ENCODE data around the gene IL17D. TPM values are rescaled to one million over a fixed set of nuclear protein-coding genes. Genes with fewer than 3 reads are reported as not detected.

IL17D gene
- total RNA-seq, 1 donor from 2014 or later, result 8.6 TPM

DNA sequence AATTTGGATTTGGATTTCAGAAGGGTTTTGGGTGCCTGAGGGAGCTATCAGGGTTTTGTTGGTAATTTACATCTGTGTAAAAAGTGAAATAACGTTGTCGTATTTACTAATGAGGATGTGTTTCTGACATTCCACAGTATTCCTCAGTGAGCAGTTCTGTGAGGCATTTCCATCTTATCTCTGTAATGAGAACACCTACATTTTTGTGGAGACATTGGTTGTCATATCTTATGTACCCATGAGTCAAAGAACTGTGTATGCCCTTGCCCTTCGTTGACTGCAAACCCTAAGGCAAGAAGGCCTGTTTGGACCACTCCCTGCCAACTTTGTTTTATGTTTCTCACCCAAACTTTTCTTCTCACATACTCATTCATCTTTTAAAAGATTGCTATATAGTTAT lies 14.2 kb upstream of the IL17D start:
- TF ChIP-seq, protein P1, sequence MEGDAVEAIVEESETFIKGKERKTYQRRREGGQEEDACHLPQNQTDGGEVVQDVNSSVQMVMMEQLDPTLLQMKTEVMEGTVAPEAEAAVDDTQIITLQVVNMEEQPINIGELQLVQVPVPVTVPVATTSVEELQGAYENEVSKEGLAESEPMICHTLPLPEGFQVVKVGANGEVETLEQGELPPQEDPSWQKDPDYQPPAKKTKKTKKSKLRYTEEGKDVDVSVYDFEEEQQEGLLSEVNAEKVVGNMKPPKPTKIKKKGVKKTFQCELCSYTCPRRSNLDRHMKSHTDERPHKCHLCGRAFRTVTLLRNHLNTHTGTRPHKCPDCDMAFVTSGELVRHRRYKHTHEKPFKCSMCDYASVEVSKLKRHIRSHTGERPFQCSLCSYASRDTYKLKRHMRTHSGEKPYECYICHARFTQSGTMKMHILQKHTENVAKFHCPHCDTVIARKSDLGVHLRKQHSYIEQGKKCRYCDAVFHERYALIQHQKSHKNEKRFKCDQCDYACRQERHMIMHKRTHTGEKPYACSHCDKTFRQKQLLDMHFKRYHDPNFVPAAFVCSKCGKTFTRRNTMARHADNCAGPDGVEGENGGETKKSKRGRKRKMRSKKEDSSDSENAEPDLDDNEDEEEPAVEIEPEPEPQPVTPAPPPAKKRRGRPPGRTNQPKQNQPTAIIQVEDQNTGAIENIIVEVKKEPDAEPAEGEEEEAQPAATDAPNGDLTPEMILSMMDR (IDR thresholded peaks at IDR 0.05), result no peak
- DNase-seq (ENCODE audit: extremely low spot score, unreplicated experiment), result no peak
- Mint-ChIP-seq H3K36me3 (ENCODE audit: unreplicated experiment) (peaks cover 8% of the 10 kb centered on the region), H3K4me3 (ENCODE audit: unreplicated experiment) (no peak overlapping the region), H3K27me3 (ENCODE audit: unreplicated experiment) (no peaks in the 10 kb centered on the region), H3K4me1 (ENCODE audit: unreplicated experiment) (peaks cover 9% of the 10 kb centered on the region), H3K27ac (ENCODE audit: unreplicated experiment) (no peak overlapping the region), H3K9me3 (ENCODE audit: unreplicated experiment) (no peaks in the 10 kb centered on the region)

DNA sequence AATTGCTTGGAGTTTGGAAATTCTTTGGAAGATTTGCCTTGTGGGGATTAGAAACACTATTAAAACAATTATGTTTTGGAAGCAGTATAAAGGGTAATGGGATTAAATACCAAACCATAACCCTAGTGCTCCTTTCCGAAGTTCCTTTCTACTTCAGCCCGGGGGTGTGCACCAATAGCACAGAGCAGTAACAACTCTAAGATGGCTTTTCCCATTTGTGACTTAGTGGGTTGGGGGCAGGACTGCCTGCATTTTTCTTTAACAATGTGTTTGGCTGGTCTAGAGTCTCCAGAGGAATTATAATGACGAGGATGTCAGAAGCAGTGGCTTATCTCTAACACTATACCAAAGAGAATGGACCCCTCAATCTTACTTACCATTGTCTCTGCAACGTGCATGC lies 11.9 kb upstream of the IL17D start:
- TF ChIP-seq, protein P1 (IDR thresholded peaks at IDR 0.05), result no peak
- Mint-ChIP-seq H3K4me3 (ENCODE audit: unreplicated experiment) (no peak overlapping the region), H3K4me1 (ENCODE audit: unreplicated experiment) (peaks cover 5% of the 10 kb centered on the region), H3K9me3 (ENCODE audit: unreplicated experiment) (no peaks in the 10 kb centered on the region), H3K27ac (ENCODE audit: unreplicated experiment) (no peak overlapping the region), H3K36me3 (ENCODE audit: unreplicated experiment) (peaks cover 6% of the 10 kb centered on the region), H3K27me3 (ENCODE audit: unreplicated experiment) (no peaks in the 10 kb centered on the region)
- DNase-seq (ENCODE audit: extremely low spot score, unreplicated experiment), result no peak

GRCh38 chr13:20696073-20696472 lies 7.4 kb upstream of the IL17D start:
- TF ChIP-seq, protein P1 (IDR thresholded peaks at IDR 0.05), result no peak
- no peak for DNase-seq (ENCODE audit: extremely low spot score, unreplicated experiment)
- Mint-ChIP-seq H3K9me3 (ENCODE audit: unreplicated experiment) (peaks cover 3% of the 10 kb centered on the region), H3K27ac (ENCODE audit: unreplicated experiment) (no peak overlapping the region), H3K36me3 (ENCODE audit: unreplicated experiment) (peaks cover 2% of the 10 kb centered on the region), H3K4me1 (ENCODE audit: unreplicated experiment) (peaks cover 4% of the 10 kb centered on the region), H3K4me3 (ENCODE audit: unreplicated experiment) (no peak overlapping the region), H3K27me3 (ENCODE audit: unreplicated experiment) (no peaks in the 10 kb centered on the region)

DNA sequence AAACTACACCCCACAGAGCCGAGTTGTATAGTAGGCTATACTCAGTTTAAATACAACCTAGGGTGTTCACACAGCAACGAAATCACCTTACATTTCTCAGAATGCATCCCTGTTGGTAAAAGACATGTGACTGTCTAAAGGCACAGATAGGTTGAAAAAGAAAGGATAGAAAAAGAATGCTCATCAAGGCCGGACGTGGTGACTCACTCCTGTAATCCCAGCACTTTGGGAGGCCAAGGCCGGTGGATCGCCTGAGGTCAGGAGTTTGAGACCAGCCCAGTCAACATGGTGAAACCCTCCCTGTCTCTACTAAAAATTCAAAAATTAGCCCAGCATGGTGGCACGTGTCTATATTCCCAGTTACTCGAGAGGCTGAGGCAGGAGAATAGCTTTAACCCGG lies 3.8 kb upstream of the IL17D start:
- no peaks in the 10 kb centered on the region for H3K27me3 Mint-ChIP-seq (ENCODE audit: unreplicated experiment)
- no peak overlapping the region for H3K27ac Mint-ChIP-seq (ENCODE audit: unreplicated experiment)
- no peak for DNase-seq (ENCODE audit: extremely low spot score, unreplicated experiment)
- peaks cover 3% of the 10 kb centered on the region for H3K9me3 Mint-ChIP-seq (ENCODE audit: unreplicated experiment)
- TF ChIP-seq, protein P1 (IDR thresholded peaks at IDR 0.05), result no peak
- H3K4me3 Mint-ChIP-seq (ENCODE audit: unreplicated experiment), result no peak overlapping the region
- peaks cover 15% of the 10 kb centered on the region for H3K4me1 Mint-ChIP-seq (ENCODE audit: unreplicated experiment)
- H3K36me3 Mint-ChIP-seq (ENCODE audit: unreplicated experiment), result peaks cover 2% of the 10 kb centered on the region

DNA sequence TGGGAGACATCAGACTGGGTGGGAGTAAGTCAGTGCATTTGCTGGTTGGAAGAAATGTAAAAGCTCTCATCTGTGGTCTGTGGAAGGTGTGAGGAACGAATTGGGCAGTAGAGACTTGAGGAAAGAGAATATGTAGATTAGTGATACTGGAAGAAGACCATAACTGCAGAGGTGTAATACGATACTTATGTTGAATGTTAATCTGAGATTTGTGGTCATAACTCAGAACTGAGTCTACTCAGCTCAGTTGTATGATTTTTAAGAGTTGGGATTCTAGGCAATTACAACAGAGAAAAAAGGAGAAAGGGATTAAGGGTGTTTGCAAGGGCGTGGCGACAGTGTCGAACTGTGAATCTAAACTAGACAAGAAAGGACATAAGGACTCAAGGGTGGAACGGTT lies 3.2 kb upstream of the IL17D start:
- Mint-ChIP-seq H3K4me3 (ENCODE audit: unreplicated experiment) (no peak overlapping the region), H3K27ac (ENCODE audit: unreplicated experiment) (no peak overlapping the region), H3K9me3 (ENCODE audit: unreplicated experiment) (peaks cover 3% of the 10 kb centered on the region)

More for the DNA sequence above, 3.2 kb upstream of the IL17D start:
- Mint-ChIP-seq H3K4me1 (ENCODE audit: unreplicated experiment) (peaks cover 18% of the 10 kb centered on the region), H3K27me3 (ENCODE audit: unreplicated experiment) (no peaks in the 10 kb centered on the region), H3K36me3 (ENCODE audit: unreplicated experiment) (peaks cover 2% of the 10 kb centered on the region)
- TF ChIP-seq, protein P1 (IDR thresholded peaks at IDR 0.05), result no peak
- no peak for DNase-seq (ENCODE audit: extremely low spot score, unreplicated experiment)
